Right renal pelvis (tissue), 4 donors: ENCODE results near the gene TNFSF4. TPM values are rescaled to one million over a fixed set of nuclear protein-coding genes. Genes with fewer than 3 reads are reported as not detected.
"Not testable (repeated sequence)": the region's sequence is repeated elsewhere in the genome, so short reads cannot be mapped to it uniquely, and the experiment has no call there.

ENCODE experiments used
- DNase-seq, 4 donors: peaks; one replicate each; pipeline ENCODE4 v3.0.0-alpha.2; 2013; ENCODE audit warnings: low read depth in 4 of 4, low spot score in 3 of 4, missing footprints in 1 of 4
- polyA plus RNA-seq, 4 donors: library from polyadenylated mRNA; unstranded; fragments of 120-200 nt; gene quantifications; one replicate each; pipeline ENCODE4 v1.2.1, GENCODE V29; 2013; ENCODE audit not compliant: insufficient read length in 4 of 4

The TNFSF4 gene
- polyA plus RNA-seq, result 1 to 10 TPM; 1.4 to 2.4 (median 1.9) TPM

- no peak for DNase-seq
Measured at GRCh38 chr1:173206816-173207568, at the start of gene TNFSF4. Gene TNFSF4 (minus strand): TSS chr1:173207331. CDS start chr1:173207176, 155 bp downstream.

GRCh38 chr1:173255214-173255813 lies 48.2 kb upstream of the TNFSF4 start:
- DNase-seq, result peak in 1 of 4 donors; percentile 1

GRCh38 chr1:173253046-173253445 lies 45.9 kb upstream of the TNFSF4 start:
- no peak for DNase-seq

DNA sequence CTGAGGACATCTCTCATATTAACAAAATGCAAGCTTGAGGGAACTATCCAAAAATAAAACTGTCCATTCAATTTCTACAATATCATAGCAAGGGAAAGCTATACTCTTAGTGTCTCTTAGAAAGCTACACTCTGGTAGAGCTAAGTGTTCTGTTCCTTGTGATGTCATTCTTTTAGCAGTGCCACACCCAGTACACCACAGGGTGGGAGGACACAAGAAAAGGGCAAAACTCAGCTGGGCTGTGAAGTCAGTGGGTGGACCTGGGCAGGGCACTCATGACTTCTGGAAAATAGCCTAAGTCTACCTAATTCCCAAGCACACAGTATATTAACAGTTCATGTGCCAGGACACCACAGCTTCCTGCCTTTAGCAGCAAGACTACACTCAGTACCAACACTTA lies 42.2 kb upstream of the TNFSF4 start:
- DNase-seq, result no peak

GRCh38 chr1:173248247-173248940 lies 41.3 kb upstream of the TNFSF4 start:
- no peak for DNase-seq

GRCh38 chr1:173245892-173246291 lies 38.8 kb upstream of the TNFSF4 start:
- DNase-seq, result no peak

DNA sequence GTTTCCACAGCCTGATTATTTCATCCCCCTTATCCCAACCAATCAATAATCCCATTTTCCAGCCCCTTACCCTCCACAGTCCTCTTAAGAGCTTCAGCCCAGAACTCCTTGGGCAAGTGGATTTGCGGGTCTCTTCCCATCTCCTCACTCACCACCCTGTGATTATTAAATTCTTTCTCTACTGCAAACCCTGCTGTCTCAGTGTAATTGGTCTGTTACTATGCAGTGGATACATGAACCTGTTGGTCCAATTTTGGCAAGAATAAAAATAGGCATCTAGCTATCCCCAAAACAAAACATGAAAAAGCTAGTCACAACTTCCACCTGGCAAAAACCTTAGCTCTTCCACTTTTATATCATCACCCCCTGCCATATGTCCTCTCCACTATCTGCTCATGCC lies 36.2 kb upstream of the TNFSF4 start:
- DNase-seq, result no peak

DNA sequence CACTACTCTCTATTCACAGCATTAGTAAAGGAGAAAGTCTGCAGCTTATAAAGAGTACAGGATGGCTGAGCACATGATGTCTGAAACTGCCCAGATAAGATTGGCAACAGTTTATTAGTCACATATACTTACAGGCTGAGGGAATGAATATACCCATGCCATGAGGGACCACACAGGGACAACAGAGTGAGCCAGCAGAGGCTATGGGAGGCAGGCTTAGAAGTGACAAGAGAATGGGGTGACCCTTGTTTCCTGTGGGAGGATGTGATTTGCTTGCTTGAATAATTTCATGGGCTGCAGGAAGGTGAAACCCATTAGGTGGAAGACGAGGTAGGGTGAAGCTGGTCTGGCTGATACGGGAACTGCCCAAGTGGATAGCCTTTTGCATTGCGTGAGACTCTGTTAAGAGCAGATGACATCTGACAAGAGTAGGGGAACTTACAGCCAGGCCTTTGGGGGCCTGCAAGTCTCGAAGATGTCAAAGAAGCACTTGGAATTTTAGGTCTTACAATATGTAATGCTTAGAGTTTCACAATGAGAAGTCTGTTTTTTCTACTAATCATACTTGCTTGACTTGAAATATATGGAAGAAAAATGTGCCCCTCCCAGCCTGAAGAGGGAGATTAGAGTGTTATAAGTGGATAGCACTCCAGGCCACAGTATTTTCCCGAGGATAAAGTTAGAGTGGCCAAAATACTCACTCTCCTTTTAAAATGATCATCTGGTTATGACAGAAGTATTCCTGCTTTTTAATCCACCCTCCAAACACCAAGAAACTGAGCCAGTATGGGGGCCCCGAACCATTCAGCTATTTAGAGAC lies 34.6 kb upstream of the TNFSF4 start:
- no peak for DNase-seq

DNA sequence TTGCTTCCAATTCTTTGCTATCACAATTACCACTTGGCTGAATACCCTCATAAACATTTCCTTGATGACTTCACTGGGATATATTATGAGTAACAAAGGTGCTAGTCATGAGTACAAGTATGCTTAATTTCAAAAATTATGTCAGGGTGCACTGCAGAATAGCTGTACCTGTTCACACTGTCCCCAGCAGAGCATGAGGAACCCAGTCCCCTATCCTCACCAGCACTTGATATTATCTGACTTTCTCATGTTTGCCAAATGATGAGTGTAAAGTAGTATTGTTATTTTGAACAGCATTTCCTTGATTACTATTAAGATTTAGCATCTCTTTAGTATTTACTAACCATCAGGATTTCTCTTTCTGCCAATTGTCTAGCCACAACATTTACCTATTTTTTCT lies 33.5 kb upstream of the TNFSF4 start:
- DNase-seq, result no peak

DNA sequence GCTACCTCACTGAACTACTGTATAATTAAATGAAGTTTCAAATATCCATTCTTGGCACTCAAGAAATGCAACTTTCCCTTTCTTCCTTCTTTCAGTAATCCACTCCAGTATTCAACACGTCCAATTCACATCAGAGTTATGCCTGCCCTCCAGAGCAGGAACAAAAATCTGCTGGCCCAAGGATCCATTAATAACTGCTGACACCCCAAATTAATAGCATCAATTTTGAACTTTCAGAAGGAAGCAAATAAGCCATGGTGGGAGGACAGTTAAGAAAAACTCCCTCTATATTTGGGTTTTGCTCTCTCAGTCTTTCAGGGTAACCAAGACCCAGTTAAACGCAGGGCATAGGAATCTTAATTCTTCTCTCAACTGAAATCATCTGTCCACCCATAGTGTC lies 31.9 kb upstream of the TNFSF4 start:
- no peak for DNase-seq

GRCh38 chr1:173234899-173235298 lies 27.8 kb upstream of the TNFSF4 start:
- DNase-seq, result no peak

GRCh38 chr1:173234434-173234833 lies 27.3 kb upstream of the TNFSF4 start:
- DNase-seq, result not testable (repeated sequence)

- not testable (repeated sequence) for DNase-seq
Measured at GRCh38 chr1:173229031-173229430, 21.9 kb upstream of the TNFSF4 start.

GRCh38 chr1:173224949-173225348 lies 17.8 kb upstream of the TNFSF4 start:
- no peak for DNase-seq

- DNase-seq, result no peak
Measured at GRCh38 chr1:173224280-173224892, 17.3 kb upstream of the TNFSF4 start.

GRCh38 chr1:173223031-173223380 lies 15.9 kb upstream of the TNFSF4 start:
- no peak for DNase-seq

DNA sequence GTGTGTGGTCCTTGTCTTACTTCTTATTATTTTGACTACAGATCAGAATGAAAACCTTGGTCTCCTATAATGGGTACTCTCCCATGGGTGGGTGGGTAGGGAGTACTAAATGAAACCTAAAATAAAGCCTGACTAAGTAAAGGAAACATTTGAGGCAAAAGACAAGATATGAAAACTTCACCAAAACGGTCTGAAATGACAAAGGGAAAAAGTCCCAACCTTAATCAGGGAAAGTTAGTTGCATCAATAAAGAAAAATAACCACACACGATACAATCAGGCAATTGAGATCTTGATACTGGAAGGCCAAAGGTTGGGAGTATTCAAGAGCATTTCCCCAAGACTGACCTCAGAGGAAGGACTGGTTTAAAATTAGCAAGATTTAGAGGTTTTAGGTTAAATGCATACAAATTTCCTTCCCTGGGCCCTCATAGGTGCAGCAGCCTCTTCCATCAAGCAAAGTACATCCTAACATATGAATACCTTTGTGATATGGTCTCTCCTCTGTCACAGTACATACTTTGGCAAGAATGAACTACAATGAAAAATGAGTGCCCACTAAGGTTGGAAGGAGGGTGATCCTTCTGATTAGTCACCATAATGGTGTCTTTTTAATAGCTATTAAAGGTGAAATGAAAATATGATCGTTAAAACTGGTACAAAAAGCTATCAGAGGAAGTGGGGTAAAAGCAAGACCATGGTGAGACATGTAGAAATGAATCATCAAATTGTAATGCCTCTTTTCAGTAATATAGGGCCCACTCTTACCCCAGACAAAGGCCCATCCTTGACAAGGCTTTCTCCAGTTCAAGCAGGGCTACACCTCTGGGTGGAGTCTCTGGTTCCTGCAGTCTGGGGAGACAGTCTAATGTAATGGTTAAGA lies 15.3 kb upstream of the TNFSF4 start:
- no peak for DNase-seq

DNA sequence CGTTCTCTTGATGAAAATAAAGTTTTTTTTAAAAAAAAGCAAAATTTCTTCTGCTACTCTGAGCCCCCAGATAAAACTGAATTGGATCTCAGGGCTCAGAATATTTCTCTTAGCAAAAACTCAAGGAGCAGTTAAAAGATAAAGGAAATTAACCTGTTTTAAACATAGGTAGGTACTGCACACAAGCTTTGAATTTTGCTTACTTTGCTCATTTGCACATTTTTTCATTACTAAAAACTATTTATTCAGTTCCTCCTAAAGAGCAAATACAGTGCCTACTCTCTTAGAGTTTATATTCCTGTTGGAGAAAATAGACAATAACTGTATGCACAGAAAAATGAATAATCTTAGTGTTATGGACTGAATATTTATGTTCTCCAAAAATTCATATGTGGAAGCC lies 13.0 kb upstream of the TNFSF4 start:
- DNase-seq, result no peak

- no peak for DNase-seq
Measured at GRCh38 chr1:173213665-173214064, 6.5 kb upstream of the TNFSF4 start.
